GM12891 (cell line): ENCODE measurements around the gene DNAAF8.

ENCODE experiments used
- POLR2AphosphoS5 ChIP-seq: IDR thresholded peaks from 2 replicates; pipeline ENCODE4 v1.6.1; 2011; ENCODE audit warnings: low read depth, low read length, control low read depth
- SPI1 ChIP-seq: IDR thresholded peaks from 2 replicates; pipeline ENCODE4 v1.6.1; 2011; ENCODE audit warnings: low read depth, low read length, control low read depth

GRCh38 chr16:4777339-4778049 lies 43.2 kb downstream of the DNAAF8 start:
- TF ChIP-seq POLR2AphosphoS5: no peak
- no peak for TF ChIP-seq SPI1
